ENCODE data around the gene CLNK. TPM values are rescaled to one million over a fixed set of nuclear protein-coding genes. Genes with fewer than 3 reads are reported as not detected.

The CLNK gene
- total RNA-seq = not detected in 2 replicates
- long read RNA-seq = 0 reads

DNA sequence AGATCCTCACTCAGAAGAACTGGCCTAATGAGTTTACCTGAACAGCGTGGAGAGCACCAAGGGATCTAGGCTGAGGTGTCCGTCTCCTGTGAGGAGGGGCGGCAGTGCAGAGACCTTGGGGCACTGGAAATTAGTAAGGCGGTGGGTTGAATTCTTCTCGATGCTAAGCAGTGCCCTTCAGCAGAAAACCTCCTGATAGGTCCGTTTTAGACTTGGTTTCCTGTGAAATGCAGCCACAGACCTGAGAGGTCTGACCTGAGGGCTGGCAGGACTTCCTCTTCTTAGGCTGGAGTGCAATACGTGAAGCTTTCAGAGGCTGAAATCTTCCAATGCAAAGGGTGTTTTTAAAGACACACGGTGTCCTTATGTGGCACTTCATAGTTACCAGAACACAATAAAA is at the start of gene CLNK:
CLNK (minus strand) TSS at position 138 of the 400 bp plus-strand sequence. CDS start 16,899 bp downstream, outside the sequence.
- Mint-ChIP-seq H3K4me1 (ENCODE audit: low read depth) (peaks cover 1% of the 10 kb centered on the region), H3K27me3 (no peaks in the 10 kb centered on the region), H3K9me3 (ENCODE audit: low read depth) (no peaks in the 10 kb centered on the region)

DNA sequence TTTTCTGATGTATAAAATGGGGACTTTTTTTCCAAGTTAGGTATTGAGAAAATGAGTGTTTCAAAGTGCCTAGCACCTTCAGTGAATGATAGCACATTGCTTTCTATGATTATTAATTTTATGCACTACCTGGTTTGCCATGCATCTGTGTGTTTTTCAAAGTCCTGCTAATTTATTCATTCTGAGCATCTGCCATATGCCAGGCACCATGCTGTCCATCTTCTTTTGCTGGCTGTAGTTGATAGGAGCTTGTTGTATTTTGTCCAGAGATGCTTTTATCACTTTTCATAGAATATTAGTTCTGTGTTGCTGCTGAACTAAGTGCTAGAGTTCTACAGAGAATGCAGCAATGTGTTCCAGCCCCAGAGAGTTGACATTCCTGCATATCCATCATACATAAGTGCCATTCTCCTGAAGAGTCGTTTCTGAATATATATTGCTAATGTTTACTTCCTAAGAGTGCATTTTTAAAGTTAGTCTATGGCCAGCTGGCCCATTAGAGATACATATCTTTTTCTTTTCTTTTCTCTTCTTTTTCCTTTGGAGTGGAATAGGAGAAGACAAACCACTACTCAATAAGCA is 49.0 kb upstream of the CLNK start:
- H3K27ac Mint-ChIP-seq = no peak overlapping the region
- TF ChIP-seq, protein P1, sequence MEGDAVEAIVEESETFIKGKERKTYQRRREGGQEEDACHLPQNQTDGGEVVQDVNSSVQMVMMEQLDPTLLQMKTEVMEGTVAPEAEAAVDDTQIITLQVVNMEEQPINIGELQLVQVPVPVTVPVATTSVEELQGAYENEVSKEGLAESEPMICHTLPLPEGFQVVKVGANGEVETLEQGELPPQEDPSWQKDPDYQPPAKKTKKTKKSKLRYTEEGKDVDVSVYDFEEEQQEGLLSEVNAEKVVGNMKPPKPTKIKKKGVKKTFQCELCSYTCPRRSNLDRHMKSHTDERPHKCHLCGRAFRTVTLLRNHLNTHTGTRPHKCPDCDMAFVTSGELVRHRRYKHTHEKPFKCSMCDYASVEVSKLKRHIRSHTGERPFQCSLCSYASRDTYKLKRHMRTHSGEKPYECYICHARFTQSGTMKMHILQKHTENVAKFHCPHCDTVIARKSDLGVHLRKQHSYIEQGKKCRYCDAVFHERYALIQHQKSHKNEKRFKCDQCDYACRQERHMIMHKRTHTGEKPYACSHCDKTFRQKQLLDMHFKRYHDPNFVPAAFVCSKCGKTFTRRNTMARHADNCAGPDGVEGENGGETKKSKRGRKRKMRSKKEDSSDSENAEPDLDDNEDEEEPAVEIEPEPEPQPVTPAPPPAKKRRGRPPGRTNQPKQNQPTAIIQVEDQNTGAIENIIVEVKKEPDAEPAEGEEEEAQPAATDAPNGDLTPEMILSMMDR (IDR thresholded peaks at IDR 0.05; ENCODE audit: unreplicated experiment) = no peak
- peaks cover 2% of the 10 kb centered on the region for H3K4me1 Mint-ChIP-seq (ENCODE audit: low read depth)
- no peak for DNase-seq (ENCODE audit: low spot score, unreplicated experiment)
- H3K9me3 Mint-ChIP-seq (ENCODE audit: low read depth) = no peaks in the 10 kb centered on the region
- no peaks in the 10 kb centered on the region for H3K36me3 Mint-ChIP-seq (ENCODE audit: insufficient read depth)
- peaks cover 2% of the 10 kb centered on the region for H3K27me3 Mint-ChIP-seq
- H3K4me3 Mint-ChIP-seq (ENCODE audit: low read depth) = no peak overlapping the region

More for the DNA sequence above, at the start of gene CLNK:
- H3K27ac Mint-ChIP-seq = no peak within 1 kb of the TSS
- TF ChIP-seq, protein P1 (IDR thresholded peaks at IDR 0.05; ENCODE audit: unreplicated experiment) = no peak
- DNase-seq (ENCODE audit: low spot score, unreplicated experiment) = no peak
- no peak within 1 kb of the TSS for H3K4me3 Mint-ChIP-seq (ENCODE audit: low read depth)
- H3K36me3 Mint-ChIP-seq (ENCODE audit: insufficient read depth) = no peaks in the 10 kb centered on the region

GRCh38 chr4:10732914-10733415 is 48.4 kb upstream of the CLNK start:
- no peak for DNase-seq (ENCODE audit: low spot score, unreplicated experiment)
- peaks cover 2% of the 10 kb centered on the region for H3K27me3 Mint-ChIP-seq
- H3K9me3 Mint-ChIP-seq (ENCODE audit: low read depth) = no peaks in the 10 kb centered on the region
- TF ChIP-seq, protein P1 (IDR thresholded peaks at IDR 0.05; ENCODE audit: unreplicated experiment) = no peak
- H3K36me3 Mint-ChIP-seq (ENCODE audit: insufficient read depth) = no peaks in the 10 kb centered on the region
- no peak overlapping the region for H3K27ac Mint-ChIP-seq
- peaks cover 2% of the 10 kb centered on the region for H3K4me1 Mint-ChIP-seq (ENCODE audit: low read depth)
- H3K4me3 Mint-ChIP-seq (ENCODE audit: low read depth) = no peak overlapping the region

GRCh38 chr4:10732235-10732913 is 47.8 kb upstream of the CLNK start:
- Mint-ChIP-seq H3K4me3 (ENCODE audit: low read depth) (no peak overlapping the region), H3K9me3 (ENCODE audit: low read depth) (no peaks in the 10 kb centered on the region), H3K4me1 (ENCODE audit: low read depth) (peaks cover 2% of the 10 kb centered on the region), H3K36me3 (ENCODE audit: insufficient read depth) (no peaks in the 10 kb centered on the region), H3K27me3 (peaks cover 2% of the 10 kb centered on the region), H3K27ac (no peak overlapping the region)
- no peak for DNase-seq (ENCODE audit: low spot score, unreplicated experiment)
- TF ChIP-seq, protein P1 (IDR thresholded peaks at IDR 0.05; ENCODE audit: unreplicated experiment) = no peak

- H3K27me3 Mint-ChIP-seq = peaks cover 2% of the 10 kb centered on the region
- H3K9me3 Mint-ChIP-seq (ENCODE audit: low read depth) = no peaks in the 10 kb centered on the region
- no peak overlapping the region for H3K4me3 Mint-ChIP-seq (ENCODE audit: low read depth)
- no peak for DNase-seq (ENCODE audit: low spot score, unreplicated experiment)
- TF ChIP-seq, protein P1 (IDR thresholded peaks at IDR 0.05; ENCODE audit: unreplicated experiment) = no peak
- no peak overlapping the region for H3K27ac Mint-ChIP-seq
- H3K4me1 Mint-ChIP-seq (ENCODE audit: low read depth) = peaks cover 2% of the 10 kb centered on the region
- H3K36me3 Mint-ChIP-seq (ENCODE audit: insufficient read depth) = no peaks in the 10 kb centered on the region
These were observed 47.1 kb upstream of the CLNK start for GRCh38 chr4:10731690-10732089.
